H1 (cell line): Measurements from ENCODE around the gene NOC2L. TPM values are rescaled to one million over a fixed set of nuclear protein-coding genes. Genes with fewer than 3 reads are reported as not detected.

ENCODE experiments used
- CTCF ChIA-PET: fragments of 300-600 bp; sonication (Branson Sonifier 250); formaldehyde crosslinking; loops from one replicate; lab custom pipeline; 2021; ENCODE audit not compliant: partially characterized antibody; lab: Charles Lee
- POLR2A ChIA-PET: fragments of 300-600 bp; sonication (Branson Sonifier 250); formaldehyde crosslinking; loops from one replicate; lab custom pipeline; 2021; ENCODE audit warnings: inconsistent platforms; ENCODE audit not compliant: partially characterized antibody; lab: Charles Lee
- DNase-seq, 2 experiments: peaks; one replicate each; pipeline versions ENCODE4 v3.0.0 to v3.0.0-alpha.2; 2010 to 2022; ENCODE audit warnings: low spot score in 2 of 2, low read depth in 1 of 2, mixed read lengths in 1 of 2
- FAIRE-seq: peaks from 2 replicates; lab custom pipeline; 2011; peaks lifted over from hg19 to GRCh38; lab: Jason Lieb, UNC
- H2AFZ ChIP-seq: 2 replicates; pipeline ENCODE4 v1.8.1; 2012; ENCODE audit warnings: low read length, inconsistent platforms
- H2AK5ac ChIP-seq: 2 replicates; pipeline ENCODE4 v1.6.1; 2013; ENCODE audit warnings: low read depth, low read length
- H2BK120ac ChIP-seq: replicated peaks from 2 replicates; pipeline ENCODE3; 2013; ENCODE audit warnings: low read depth, low read length, inconsistent platforms
- H2BK12ac ChIP-seq: 2 replicates; pipeline ENCODE4 v1.6.1; 2013; ENCODE audit warnings: low read depth, low read length
- H2BK15ac ChIP-seq: 2 replicates; pipeline ENCODE4 v1.6.1; 2013; ENCODE audit warnings: low read length
- H2BK20ac ChIP-seq: 2 replicates; pipeline ENCODE4 v1.6.1; 2013; ENCODE audit warnings: low read length
- H2BK5ac ChIP-seq: 2 replicates; pipeline ENCODE4 v1.6.1; 2013; ENCODE audit warnings: low read depth, low read length
- H3K14ac ChIP-seq: 2 replicates; pipeline ENCODE4 v1.6.1; 2013; ENCODE audit warnings: inconsistent platforms; ENCODE audit not compliant: insufficient read length
- H3K18ac ChIP-seq: 2 replicates; pipeline ENCODE4 v1.6.1; 2013; ENCODE audit warnings: low read length; ENCODE audit errors: extremely low read depth
- H3K23ac ChIP-seq: 2 replicates; pipeline ENCODE4 v1.6.1; 2013; ENCODE audit warnings: inconsistent platforms; ENCODE audit not compliant: insufficient read length
- H3K23me2 ChIP-seq: 2 replicates; pipeline ENCODE4 v1.6.1; 2013; ENCODE audit warnings: low read depth, low read length
- H3K27ac ChIP-seq: 2 replicates; pipeline ENCODE4 v1.6.1; 2011; ENCODE audit warnings: low read depth, low read length, inconsistent platforms
- H3K27me3 ChIP-seq, 4 experiments: replicated peaks in 1 of 4; 1 replicate in 1 of 4; 2 replicates in 3 of 4; pipeline versions ENCODE4 v1.6.1 to v1.8.1; 2011 to 2013; ENCODE audit warnings: low read length in 3 of 4, mild to moderate bottlenecking in 3 of 4, inconsistent platforms in 2 of 4, mixed read lengths in 2 of 4, moderate library complexity in 1 of 4; ENCODE audit not compliant: control insufficient read depth in 3 of 4, insufficient read depth in 3 of 4; ENCODE audit errors: extremely low read depth in 1 of 4
- H3K36me3 ChIP-seq, 4 experiments: 2 replicates each; pipeline versions ENCODE4 v1.6.1 to v1.8.1; 2011 to 2013; ENCODE audit warnings: mild to moderate bottlenecking in 4 of 4, low read length in 3 of 4, moderate library complexity in 2 of 4, control low read depth in 1 of 4, inconsistent platforms in 1 of 4; ENCODE audit not compliant: insufficient read depth in 4 of 4, control insufficient read depth in 2 of 4
- H3K4ac ChIP-seq: replicated peaks from 2 replicates; pipeline ENCODE3; 2013; ENCODE audit warnings: low read length, low read depth, mixed read lengths, inconsistent platforms; ENCODE audit not compliant: insufficient read length
- H3K4me1 ChIP-seq, 4 experiments: replicated peaks in 1 of 4; 1 replicate in 1 of 4; 2 replicates in 3 of 4; pipeline versions ENCODE4 v1.6.1 to v1.8.1; 2011 to 2013; ENCODE audit warnings: low read length in 3 of 4, inconsistent platforms in 2 of 4, mixed read lengths in 1 of 4; ENCODE audit not compliant: insufficient read depth in 4 of 4, control insufficient read depth in 3 of 4
- H3K4me2 ChIP-seq, 2 experiments: 2 replicates each; pipeline versions ENCODE4 v1.6.1 to v1.8.1; 2011 to 2013; ENCODE audit warnings: low read depth in 2 of 2, low read length in 2 of 2, control low read depth in 1 of 2, inconsistent platforms in 1 of 2, mild to moderate bottlenecking in 1 of 2; ENCODE audit not compliant: insufficient read depth in 1 of 2
- H3K4me3 ChIP-seq, 4 experiments: fragments of 200-600, 300-600 bp in 1 of 4; sonication (generic), shearing (Covaris generic), sonication (Bioruptor Twin) in 1 of 4; 2 replicates each; pipeline versions ENCODE4 v1.5.1 to v1.8.1; 2011 to 2016; ENCODE audit warnings: low read length in 4 of 4, low read depth in 3 of 4, control low read depth in 2 of 4, inconsistent platforms in 2 of 4, mild to moderate bottlenecking in 2 of 4, mixed read lengths in 1 of 4, moderate library complexity in 1 of 4; ENCODE audit not compliant: insufficient read depth in 2 of 4; ENCODE audit errors: extremely low read depth in 1 of 4
- H3K56ac ChIP-seq: replicated peaks from 2 replicates; pipeline ENCODE3; 2013; ENCODE audit warnings: low read depth, mild to moderate bottlenecking, mixed read lengths, low read length, inconsistent platforms; ENCODE audit not compliant: insufficient read length
- H3K79me1 ChIP-seq: 2 replicates; pipeline ENCODE4 v1.6.1; 2013; ENCODE audit warnings: low read depth, low read length, control low read depth
- H3K79me2 ChIP-seq, 2 experiments: 2 replicates each; pipeline versions ENCODE4 v1.6.1 to v1.8.1; 2012 to 2013; ENCODE audit warnings: low read length in 2 of 2, mild to moderate bottlenecking in 2 of 2, inconsistent platforms in 1 of 2; ENCODE audit not compliant: insufficient read depth in 2 of 2, control insufficient read depth in 1 of 2
- H3K9ac ChIP-seq, 4 experiments: replicated peaks in 1 of 4; 1 replicate in 1 of 4; 2 replicates in 3 of 4; pipeline versions ENCODE4 v1.6.1 to v1.8.1; 2011 to 2013; ENCODE audit warnings: low read depth in 3 of 4, low read length in 3 of 4, control low read depth in 2 of 4, mild to moderate bottlenecking in 2 of 4, moderate library complexity in 2 of 4, inconsistent platforms in 1 of 4; ENCODE audit errors: extremely low read depth in 1 of 4
- H3K9me3 ChIP-seq, 2 experiments: 2 replicates each; pipeline versions ENCODE4 v1.6.1 to v1.8.1; 2012 to 2013; ENCODE audit warnings: mild to moderate bottlenecking in 2 of 2, moderate library complexity in 2 of 2, control low read depth in 1 of 2, inconsistent platforms in 1 of 2, low read depth in 1 of 2, low read length in 1 of 2, mixed read lengths in 1 of 2; ENCODE audit not compliant: insufficient read depth in 2 of 2
- H4K20me1 ChIP-seq, 2 experiments: replicated peaks in 1 of 2; 2 replicates each; pipeline versions ENCODE3 to v1.8.1; 2011 to 2013; ENCODE audit warnings: inconsistent platforms in 2 of 2, low read length in 2 of 2, mild to moderate bottlenecking in 1 of 2; ENCODE audit not compliant: insufficient read depth in 2 of 2, control insufficient read depth in 1 of 2
- H4K5ac ChIP-seq: 2 replicates; pipeline ENCODE4 v1.6.1; 2013; ENCODE audit warnings: low read length, low read depth, mixed read lengths, inconsistent platforms; ENCODE audit not compliant: insufficient read length
- H4K8ac ChIP-seq: 2 replicates; pipeline ENCODE4 v1.8.0; 2013; ENCODE audit warnings: mild to moderate bottlenecking, moderate library complexity, low read length, inconsistent platforms; ENCODE audit not compliant: insufficient read depth; ENCODE audit errors: extremely low read depth
- H4K91ac ChIP-seq: replicated peaks from 2 replicates; pipeline ENCODE3; 2013; ENCODE audit warnings: low read length, mixed read lengths, inconsistent platforms; ENCODE audit not compliant: insufficient read length
- ASH2L ChIP-seq: fragments of 200-600, 300-600 bp; sonication (generic); IDR thresholded peaks from one replicate; pipeline ENCODE4 v1.7.1; 2017; ENCODE audit warnings: low read length
- CREB1 ChIP-seq: IDR thresholded peaks from 2 replicates; pipeline ENCODE4 v1.6.1; 2012; ENCODE audit warnings: inconsistent platforms
- JUND ChIP-seq: IDR thresholded peaks from 2 replicates; pipeline ENCODE4 v1.6.1; 2011; ENCODE audit warnings: mild to moderate bottlenecking, improper control_type of control experiment, low read length
- KDM1A ChIP-seq: fragments of 200-600, 300-600 bp; sonication (generic); IDR thresholded peaks from 2 replicates; pipeline ENCODE4 v1.7.1; 2016; ENCODE audit warnings: mild to moderate bottlenecking, low read length, borderline replicate concordance
- PHF8 ChIP-seq: fragments of 200-600 bp; sonication (generic); conservative IDR thresholded peaks from 2 replicates; pipeline ENCODE4 v1.7.1; 2012; ENCODE audit warnings: low read depth, mild to moderate bottlenecking, inconsistent platforms, low read length, moderate library complexity
- POLR2AphosphoS5 ChIP-seq: IDR thresholded peaks from 2 replicates; pipeline ENCODE4 v1.6.1; 2011; ENCODE audit warnings: low read depth, low read length
- RBBP5 ChIP-seq: IDR thresholded peaks from 2 replicates; pipeline ENCODE4 v1.7.1; 2012; ENCODE audit warnings: low read depth, mild to moderate bottlenecking, inconsistent platforms, low read length, moderate library complexity, borderline replicate concordance
- SP2 ChIP-seq: IDR thresholded peaks from 2 replicates; pipeline ENCODE4 v1.6.1; 2012; ENCODE audit warnings: mild to moderate bottlenecking, low read length, inconsistent platforms
- WGBS, 2 experiments: shearing (Covaris generic) in 1 of 2; methylation state at CpG; one replicate each; pipeline versions ENCODE4 v1.1.6 to v1.1.7; 2013 to 2015; ENCODE audit warnings: low lambda C conversion rate in 2 of 2, mixed read lengths in 2 of 2, inconsistent platforms in 1 of 2, low coverage in 1 of 2, missing lambda C conversion rate in 1 of 2; ENCODE audit not compliant: insufficient replicate concordance in 2 of 2, insufficient coverage in 1 of 2, insufficient read length in 1 of 2; ENCODE audit errors: extremely low coverage in 1 of 2, missing lambda C conversion rate in 1 of 2; 5-methylcytosine and 5-hydroxymethylcytosine counted together
- long read RNA-seq, 2 experiments: library from RNA in 1 of 2; library from capped mRNA in 1 of 2; stranded (forward); transcript quantifications; one replicate each; pipeline ENCODE4 v2.0.0, GENCODE V29; 2021; ENCODE audit warnings: inconsistent platforms in 1 of 2
- polyA minus RNA-seq, 3 experiments: library from RNA; depleted of rRNA, polyadenylated mRNA; stranded (reverse); fragments of >200 nt; gene quantifications; 1 replicate in 2 of 3; 2 replicates in 1 of 3; pipeline ENCODE4 v1.2.3, GENCODE V29; 2011
- polyA plus RNA-seq, 7 experiments: library from polyadenylated mRNA; depleted of rRNA in 3 of 7; stranded (reverse) in 5 of 7; unstranded in 2 of 7; fragments of >200 nt in 5 of 7; fragments of 200-250 nt in 2 of 7; gene quantifications; 1 replicate in 5 of 7; 2 replicates in 1 of 7; 4 replicates in 1 of 7; pipeline versions ENCODE4 v1.2.1 to v1.2.3, GENCODE V29; 2011 to 2013; ENCODE audit warnings: missing spikeins in 2 of 7, mixed read lengths in 2 of 7
- total RNA-seq: library from RNA; stranded (reverse); fragmentation: NEBNext Ultra II Directional; extraction: Animal tissue kit (Norgen Biotek cat#: 25700); gene quantifications from 2 replicates; pipeline ENCODE4 v1.2.1, GENCODE V29; 2021

Gene NOC2L
- 130 TPM in 2 replicates for total RNA-seq
- 74.7 and 115 TPM in 2 replicates for polyA plus RNA-seq (2011; rRNA removed)
- polyA plus RNA-seq (2011; cell fraction: cytosol; rRNA removed): 102 TPM
- 134 TPM for polyA plus RNA-seq (2011; cell fraction: nucleus; rRNA removed)
- 82.3 to 121 TPM (median 117 TPM) in 4 replicates for polyA plus RNA-seq (2012, experiment 1 of 2)
- 111 TPM for polyA plus RNA-seq (2012, experiment 2 of 2)
- 70.9 TPM for polyA plus RNA-seq (2013, experiment 1 of 2)
- polyA plus RNA-seq (2013, experiment 2 of 2): 66.0 TPM
- polyA minus RNA-seq (2011; rRNA and poly(A)+ RNA removed): 83.7 and 85.6 TPM in 2 replicates
- 73.3 TPM for polyA minus RNA-seq (2011; cell fraction: cytosol; rRNA and poly(A)+ RNA removed)
- polyA minus RNA-seq (2011; cell fraction: nucleus; rRNA and poly(A)+ RNA removed): 46.5 TPM
- long read RNA-seq, experiment 1, partial matches to known transcripts: 31 of 58 reads
- long read RNA-seq, experiment 1, other reads (novel, unspliced or antisense): 24 of 58 reads
- long read RNA-seq, experiment 2, transcript NOC2L-202 (2 exons, 878 nt): minor isoform, 6 of 42 reads
- long read RNA-seq, experiment 2, transcript NOC2L-201 (19 exons, 2,790 nt): major isoform, 12 of 42 reads
- long read RNA-seq, experiment 2, partial matches to known transcripts: 12 of 42 reads
- long read RNA-seq, experiment 2, other reads (novel, unspliced or antisense): 12 of 42 reads

DNA sequence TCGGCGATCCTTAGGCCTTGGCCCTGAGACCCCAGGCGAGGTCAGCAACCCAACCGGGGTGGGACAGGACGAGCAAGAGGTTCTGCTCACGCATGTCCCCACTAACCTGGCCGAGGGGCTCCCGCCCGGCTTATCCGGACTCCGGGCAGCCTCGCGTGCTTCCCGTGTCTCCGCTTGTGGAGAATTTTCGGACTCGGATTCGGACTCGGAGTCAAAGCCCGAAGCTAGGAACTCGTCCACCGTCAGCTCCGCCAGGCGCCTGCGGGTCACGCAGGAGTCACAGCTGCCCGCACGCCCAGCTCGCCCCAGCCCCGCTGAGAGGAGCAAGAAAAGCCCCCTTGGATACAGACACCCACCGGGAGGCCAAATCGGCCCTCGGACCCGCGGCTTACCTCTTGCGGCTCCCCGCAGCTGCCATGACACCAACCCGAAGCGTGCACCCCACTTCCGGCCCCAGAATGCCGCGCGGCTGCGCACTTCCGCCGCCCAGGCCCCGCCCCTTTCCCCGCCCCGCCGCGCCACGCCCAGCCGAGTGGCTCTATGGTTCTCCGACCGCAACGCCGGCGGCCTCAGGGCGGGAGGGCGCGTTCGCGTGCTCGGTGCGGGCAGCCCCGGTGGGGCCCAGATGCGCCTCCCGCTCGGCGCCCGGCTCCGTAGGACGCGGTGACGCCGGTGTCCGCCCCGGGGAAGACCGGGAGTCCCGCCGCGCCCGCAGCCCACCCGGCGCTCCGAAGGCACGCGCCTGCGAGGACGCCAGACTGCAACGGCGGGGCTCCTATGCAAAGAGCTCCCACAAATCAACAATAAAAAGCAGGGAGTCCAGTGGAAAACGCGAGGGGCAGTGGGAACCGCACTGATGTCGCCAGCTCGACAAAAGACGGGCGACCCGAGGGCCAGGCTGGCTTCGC is at the start of gene NOC2L:
Gene NOC2L, minus strand, starts transcription at position 434 of the 908 bp plus-strand sequence. Its CDS starts 16 bp downstream, at position 418.
- WGBS, 2 experiments: 5% methylated on average over 46 of the region's 101 CpGs; no CpG with 5 or more reads in 1 of the 2 experiments
- TF ChIP-seq KDM1A (peak; percentile 89), POLR2AphosphoS5 (no peak; the same call in 1 of the 2 replicates), ASH2L (peak; percentile 42), PHF8 (peak; percentile 66), SP2 (no peak), CREB1 (no peak; the same call in 1 of the 2 replicates), JUND (no peak; the same call in 1 of the 2 replicates), RBBP5 (no peak; the same call in 1 of the 2 replicates)

More for the DNA sequence above, at the start of gene NOC2L:
- Histone ChIP-seq H3K4ac (peak within 1 kb of the TSS; percentile 69), H3K9ac (peak within 1 kb of the TSS; percentile 35 to 91 (median 78)), H3K18ac (no peak within 1 kb of the TSS), H3K79me1 (peaks cover 14% of the 10 kb centered on the region), H3K4me1 (peaks cover 0 to 9% (median 3%) of the 10 kb centered on the region in 4 experiments; a peak in 5 of 7 replicates), H4K20me1 (peaks cover 16 to 27% of the 10 kb centered on the region in 2 experiments), H2AK5ac (no peak within 1 kb of the TSS), H3K36me3 (peaks cover 5 to 38% (median 24%) of the 10 kb centered on the region in 4 experiments), H2BK120ac (no peak within 1 kb of the TSS), H4K8ac (peak within 1 kb of the TSS; percentile 68), H3K23me2 (peaks cover 10% of the 10 kb centered on the region), H2BK15ac (no peak within 1 kb of the TSS), H2AFZ (no peak within 1 kb of the TSS), H4K5ac (peak within 1 kb of the TSS; percentile 76), H3K27me3 (peaks cover 4 to 19% (median 14%) of the 10 kb centered on the region in 4 experiments), H3K4me3 (peak within 1 kb of the TSS; percentile 97 to 100 (median 98)), H2BK5ac (0 out of 2 replicates have a peak within 1 kb of the TSS, but pooled peaks have one; percentile 35), H2BK20ac (no peak within 1 kb of the TSS), H3K23ac (peak within 1 kb of the TSS; percentile 57), H2BK12ac (no peak within 1 kb of the TSS), H3K27ac (no peak within 1 kb of the TSS), H4K91ac (no peak within 1 kb of the TSS), H3K9me3 (no peaks in the 10 kb centered on the region; a peak in 1 of 4 replicates), H3K56ac (peak within 1 kb of the TSS; percentile 32), H3K14ac (no peak within 1 kb of the TSS), H3K4me2 (peak within 1 kb of the TSS; percentile 81 to 91), H3K79me2 (peaks cover 0 to 14% of the 10 kb centered on the region in 2 experiments; a peak in 3 of 4 replicates)
- DNase-seq (peak in 1 of 2 experiments; percentile 97), FAIRE-seq (no peak)
- POLR2A ChIA-PET: interaction anchor here (0.8 to 8.8 kb wide), 6 partner anchors 9 to 99 kb away, joined by 3 to 65 read pairs (median 3); no protein-coding TSS in a partner anchor
- CTCF ChIA-PET: interaction anchor here (1.0 to 1.8 kb wide), 6 partner anchors 16 to 59 kb away, joined by 3 to 4 read pairs (median 4); no protein-coding TSS in a partner anchor
